DMS 273 treated with DMSO at 0.1 percent for 48 hours (cell line): ENCODE measurements around the gene NFAT5.
"Not testable (repeated sequence)": the region's sequence is repeated elsewhere in the genome, so short reads cannot be mapped to it uniquely, and the experiment has no call there.

ENCODE experiments used
- DNase-seq: peaks from one replicate; lab custom pipeline; 2025; lab: John Stamatoyannopoulos, UW

The NFAT5 gene

DNA sequence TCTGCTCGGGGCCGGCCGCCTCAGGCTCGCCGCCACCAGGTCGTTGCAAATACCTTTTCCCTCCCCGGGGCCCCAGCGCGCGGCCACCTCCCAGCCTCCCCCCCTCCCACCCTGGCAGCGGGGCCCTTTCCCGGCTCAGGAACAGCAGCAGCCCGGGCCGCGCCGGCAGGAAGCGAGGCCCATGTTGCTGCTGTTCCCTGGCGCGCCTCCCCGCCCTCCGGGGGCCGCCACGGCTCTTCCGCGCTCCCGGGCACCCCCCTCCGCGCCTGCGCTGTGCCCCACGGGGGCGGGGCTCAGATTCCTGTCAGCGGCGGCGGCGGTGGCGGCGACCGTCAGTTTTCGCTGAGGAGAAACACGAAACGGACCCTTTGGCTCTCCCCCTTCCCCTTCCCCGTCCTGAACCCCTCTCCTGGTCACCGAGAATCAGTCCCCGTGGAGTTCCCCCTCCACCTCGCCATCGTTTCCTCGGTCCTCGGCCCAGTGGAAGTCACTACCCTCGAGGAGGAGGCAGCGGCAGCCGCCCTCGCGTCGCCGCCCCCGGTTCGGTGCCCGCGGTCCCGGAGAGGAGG, at the start of gene NFAT5:
NFAT5 (plus strand) TSS at position 296 of the 569 bp plus-strand sequence. CDS start 336 bp downstream, outside the sequence.
- peak; percentile 61 for DNase-seq

DNA sequence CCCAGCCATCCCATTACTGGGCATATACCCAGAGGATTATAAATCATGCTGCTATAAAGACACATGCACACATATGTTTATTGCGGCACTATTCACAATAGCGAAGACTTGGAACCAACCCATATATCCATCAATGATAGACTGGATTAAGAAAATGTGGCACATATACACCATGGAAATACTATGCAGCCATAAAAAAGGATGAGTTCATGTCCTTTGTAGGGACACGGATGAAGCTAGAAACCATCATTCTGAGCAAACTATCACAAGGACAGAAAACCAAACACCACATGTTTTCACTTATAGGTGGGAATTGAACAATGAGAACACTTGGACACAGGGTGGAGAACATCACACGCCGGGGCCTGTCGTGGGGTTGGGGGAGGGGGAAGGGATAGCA, 47.9 kb upstream of the NFAT5 start:
- DNase-seq = not testable (repeated sequence)

GRCh38 chr16:69520413-69520799, 45.4 kb upstream of the NFAT5 start:
- no peak for DNase-seq

- no peak for DNase-seq
Observed at GRCh38 chr16:69520800-69521602, 44.8 kb upstream of the NFAT5 start.

GRCh38 chr16:69522041-69522578, 43.7 kb upstream of the NFAT5 start:
- no peak for DNase-seq

GRCh38 chr16:69522732-69523404, 42.9 kb upstream of the NFAT5 start:
- DNase-seq = no peak

DNA sequence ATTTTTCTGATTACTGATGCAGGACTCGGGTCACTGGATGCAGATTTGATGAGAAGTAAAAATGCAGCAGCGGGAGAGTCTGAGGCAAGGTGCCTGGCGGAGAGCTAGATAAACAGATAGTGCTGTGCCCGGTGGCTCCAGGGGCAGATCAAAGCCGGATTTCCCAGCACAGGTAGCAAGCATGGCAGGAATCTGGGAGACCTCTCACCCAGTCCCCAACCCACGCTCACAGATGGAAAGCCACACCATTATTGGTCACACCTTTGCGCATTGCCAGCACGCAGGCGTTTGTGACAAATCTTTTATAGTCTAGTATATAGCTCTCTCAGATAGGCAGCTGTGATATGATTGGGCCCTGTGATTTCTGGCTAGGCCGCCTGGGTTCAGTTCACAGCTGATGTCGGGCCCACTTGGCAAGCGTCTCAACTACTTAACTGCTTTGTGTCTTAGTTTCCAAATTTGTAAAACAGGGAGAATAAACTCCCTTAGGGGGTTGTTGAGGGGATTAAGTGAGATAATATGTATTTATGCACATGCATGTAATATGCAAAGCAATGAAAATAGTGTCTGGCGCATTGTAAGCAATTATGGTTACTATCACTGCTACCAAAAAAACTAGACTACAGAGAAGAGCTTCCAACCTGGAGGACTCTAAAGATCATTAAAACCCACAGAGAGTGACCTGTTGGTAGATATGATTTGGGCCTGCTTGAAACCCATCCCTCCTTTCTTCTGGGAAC, 42.0 kb upstream of the NFAT5 start:
- no peak for DNase-seq

DNA sequence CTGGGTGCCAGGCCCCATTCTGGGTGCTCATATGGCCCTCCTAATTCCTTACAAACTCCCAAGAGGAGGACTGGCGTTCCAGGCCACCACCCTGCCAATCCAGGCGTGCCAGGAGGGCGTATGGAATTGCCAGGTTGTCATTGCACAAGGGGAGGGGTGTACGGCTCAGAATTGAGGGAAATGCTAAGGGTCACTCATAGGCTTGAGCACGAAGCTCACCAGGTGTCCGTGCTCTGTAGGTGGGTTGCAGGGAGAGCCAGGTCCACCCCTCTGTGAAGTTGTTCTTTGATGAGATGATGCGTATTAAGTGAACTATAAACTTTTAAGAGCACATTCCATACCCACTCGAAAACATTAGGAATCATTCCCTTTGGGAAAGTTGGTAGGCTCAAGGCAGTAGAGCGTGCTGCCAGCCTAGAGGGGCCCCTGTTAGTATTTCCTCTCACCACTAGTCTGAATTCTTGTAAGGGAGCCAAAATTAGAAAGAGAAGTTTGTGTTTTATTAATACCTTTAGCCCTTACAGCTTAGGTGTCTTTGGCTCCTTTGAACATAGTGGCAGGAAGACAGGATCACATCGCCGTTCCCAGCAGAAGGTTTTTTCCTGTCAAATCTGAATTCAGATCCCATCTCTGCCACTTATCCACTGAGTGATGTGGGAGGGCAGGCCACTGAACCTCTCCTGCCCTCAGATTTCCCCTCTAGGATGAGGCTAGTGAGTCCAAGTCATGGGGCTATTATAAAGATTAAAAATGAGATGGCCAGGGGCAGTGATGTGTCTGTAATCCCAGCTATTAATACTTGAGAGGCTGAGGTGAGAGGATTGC, 38.7 kb upstream of the NFAT5 start:
- DNase-seq = no peak

- no peak for DNase-seq
Observed at GRCh38 chr16:69531988-69532387, 33.8 kb upstream of the NFAT5 start.

- DNase-seq = no peak
Observed at GRCh38 chr16:69532641-69533455, 32.9 kb upstream of the NFAT5 start.

DNA sequence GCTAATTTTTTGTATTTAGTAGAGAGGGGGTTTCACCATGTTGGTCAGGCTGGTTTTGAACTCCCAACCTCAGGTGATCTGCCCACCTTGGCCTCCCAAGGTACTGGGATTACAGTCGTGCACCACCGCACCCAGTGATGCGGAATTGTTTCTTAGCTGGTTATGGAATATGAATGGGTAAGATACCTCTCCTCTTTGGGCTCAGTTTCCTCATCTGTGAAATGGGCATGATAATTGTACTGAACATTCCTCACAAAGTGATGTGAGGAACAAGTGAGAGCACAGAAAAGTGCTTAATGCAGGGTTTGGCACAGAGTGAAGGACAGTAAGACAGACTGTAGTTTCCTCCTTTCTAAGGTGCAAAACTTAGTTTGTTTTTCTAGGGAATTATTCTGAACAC, 31.0 kb upstream of the NFAT5 start:
- no peak for DNase-seq

DNA sequence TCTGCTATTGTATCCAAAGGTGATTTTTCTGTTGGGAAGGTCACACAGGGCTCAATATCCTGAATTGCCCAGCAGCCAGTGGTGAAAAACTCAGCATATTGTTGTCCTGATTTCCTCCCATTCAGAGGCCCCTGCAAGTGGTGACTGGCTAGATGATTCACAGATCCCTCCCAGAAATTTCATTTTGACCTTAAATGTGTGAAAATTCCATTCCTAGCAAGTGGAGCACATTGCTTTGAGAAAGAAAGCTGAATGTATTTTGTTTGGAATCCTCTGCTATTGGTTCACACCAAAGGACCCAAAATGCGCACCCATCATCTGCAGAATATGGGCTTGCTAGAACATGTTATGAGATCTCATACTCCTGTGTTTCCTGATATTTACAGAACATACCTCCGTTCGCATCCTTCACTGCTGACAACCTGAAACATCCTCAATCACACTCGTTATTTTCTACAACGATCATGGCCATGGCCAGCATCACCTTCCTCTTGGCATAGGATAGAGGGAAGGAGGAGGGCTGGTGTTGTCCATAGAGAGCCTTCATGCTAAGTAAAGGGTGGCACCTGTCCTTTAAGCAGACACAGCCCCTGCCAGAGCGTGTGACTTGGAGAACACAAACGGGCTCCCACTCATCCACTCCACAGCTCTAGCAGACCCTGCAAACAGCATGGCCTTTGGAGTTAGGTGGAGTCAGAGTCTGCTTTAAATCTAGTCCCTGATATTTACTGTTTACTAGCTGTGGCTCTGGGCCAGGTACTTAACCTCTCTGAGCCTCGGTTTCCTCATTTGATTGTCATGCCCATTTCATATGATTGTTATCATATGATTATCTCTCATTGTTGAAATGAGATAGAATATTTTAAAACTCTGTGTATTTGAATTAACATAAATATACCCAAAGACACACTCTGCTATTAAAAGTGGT, 30.4 kb upstream of the NFAT5 start:
- no peak for DNase-seq

DNA sequence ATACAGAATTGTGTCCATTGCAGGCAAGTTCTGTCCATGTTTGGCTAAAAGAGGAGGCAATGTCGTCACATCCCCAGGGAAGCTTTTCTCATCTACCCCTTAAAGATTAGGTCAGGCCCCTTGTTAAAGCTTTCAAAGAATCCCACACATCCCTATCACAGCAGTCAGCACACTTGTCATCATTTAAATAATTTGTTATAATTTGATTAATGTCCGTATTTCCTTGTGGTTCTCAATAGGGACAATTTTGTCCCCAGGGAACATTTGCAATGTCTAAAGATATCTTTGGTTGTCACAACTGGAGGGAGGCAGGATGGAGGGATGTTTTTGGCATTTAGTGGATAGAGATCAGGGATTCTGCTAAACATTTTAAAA, 28.1 kb upstream of the NFAT5 start:
- no peak for DNase-seq

GRCh38 chr16:69538808-69539207, 27.0 kb upstream of the NFAT5 start:
- DNase-seq = no peak

- DNase-seq = no peak
Observed at GRCh38 chr16:69542974-69543373, 22.8 kb upstream of the NFAT5 start.

- DNase-seq = no peak
Observed at GRCh38 chr16:69544088-69544487, 21.7 kb upstream of the NFAT5 start.

GRCh38 chr16:69546663-69547062, 19.1 kb upstream of the NFAT5 start:
- not testable (repeated sequence) for DNase-seq

GRCh38 chr16:69553332-69553731, 12.4 kb upstream of the NFAT5 start:
- no peak for DNase-seq

DNA sequence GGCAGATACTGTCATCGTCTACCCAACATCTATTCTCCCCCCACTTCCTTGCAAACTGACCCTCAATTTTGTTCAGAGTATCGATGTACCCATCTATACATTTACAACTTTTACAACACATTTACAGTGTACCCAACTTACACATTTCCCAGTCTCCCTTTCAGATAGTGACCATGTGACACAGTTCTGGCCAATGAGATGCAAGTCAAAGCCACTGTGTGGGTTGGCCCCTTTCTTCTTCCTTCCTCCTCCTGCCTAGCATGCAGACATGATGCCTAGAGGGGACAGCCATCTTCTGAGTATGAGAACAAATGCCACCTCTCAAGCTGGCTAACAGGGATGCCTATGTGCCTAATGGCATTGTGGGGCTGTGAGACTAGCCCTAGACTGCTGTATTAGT, 11.3 kb upstream of the NFAT5 start:
- DNase-seq = no peak
